ENCODE measurements around the gene TAF4B.
"Not testable (repeated sequence)": the region's sequence is repeated elsewhere in the genome, so short reads cannot be mapped to it uniquely, and the experiment has no call there.

The TAF4B gene

DNA sequence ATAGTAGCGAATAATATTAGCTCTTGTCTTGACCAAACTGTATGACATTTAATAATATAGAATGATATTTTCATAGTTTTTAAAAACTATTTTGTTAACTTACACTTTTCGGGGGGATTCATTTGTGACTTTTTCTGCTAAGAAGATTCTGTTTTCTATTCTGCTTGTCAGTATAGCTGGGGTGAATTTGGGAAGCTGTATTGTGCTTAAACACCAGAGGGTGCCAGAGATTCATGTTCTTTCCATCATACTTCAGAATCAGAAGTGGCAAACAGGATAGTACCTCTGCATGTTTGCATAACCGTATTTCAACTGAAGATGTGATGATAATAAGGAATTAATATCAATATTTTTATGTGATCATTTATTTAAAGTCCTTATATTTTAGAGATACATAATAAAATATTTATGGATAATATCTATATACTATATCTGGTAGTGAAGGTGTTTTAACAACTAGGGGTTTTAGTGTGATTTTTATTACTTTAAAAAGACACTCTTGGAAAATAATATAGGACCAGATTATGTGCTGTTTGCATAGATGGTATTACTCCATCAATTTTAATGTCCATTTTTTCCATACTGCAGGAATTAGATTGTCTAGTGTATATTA, 81.0 kb downstream of the TAF4B start:
- DNase-seq = peak; percentile 48

DNA sequence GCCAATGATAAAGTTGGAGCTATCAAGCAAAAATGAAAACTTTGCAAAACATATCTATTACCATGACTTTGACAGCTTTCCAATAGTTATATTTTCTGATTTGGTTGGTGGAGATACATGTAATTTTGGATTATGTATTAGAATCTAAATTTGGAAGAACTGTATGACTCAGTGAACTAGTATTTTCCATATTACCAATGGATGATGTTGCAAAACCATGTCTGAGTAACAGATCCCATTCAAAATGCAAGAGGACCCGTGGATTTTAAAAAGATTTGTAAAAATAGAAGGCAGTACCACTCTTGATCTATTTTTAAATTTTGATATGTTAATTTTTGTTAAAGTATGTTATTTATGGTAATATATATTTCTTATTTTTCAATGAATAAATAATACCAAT, 83.0 kb downstream of the TAF4B start:
- DNase-seq = peak; percentile 62

DNA sequence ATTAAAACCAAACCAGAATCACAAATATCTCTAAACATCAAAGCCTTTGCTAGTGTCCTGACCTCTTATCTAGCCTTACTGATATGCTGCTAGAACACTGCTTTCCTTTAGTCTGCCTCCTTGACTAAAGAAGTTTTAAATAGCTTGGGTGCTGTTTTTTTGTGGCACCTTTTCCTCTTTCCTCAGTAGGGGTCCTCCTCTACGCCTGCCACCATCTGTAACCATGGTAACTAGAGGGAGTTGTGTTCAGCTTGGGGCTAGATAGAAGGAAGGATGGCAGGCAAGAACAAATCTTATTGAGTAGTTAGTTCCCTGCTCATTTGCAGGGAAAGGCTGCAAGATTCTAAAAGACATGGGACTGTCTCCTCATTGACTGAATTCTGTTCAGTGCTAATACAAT, 86.0 kb downstream of the TAF4B start:
- no peak for DNase-seq

DNA sequence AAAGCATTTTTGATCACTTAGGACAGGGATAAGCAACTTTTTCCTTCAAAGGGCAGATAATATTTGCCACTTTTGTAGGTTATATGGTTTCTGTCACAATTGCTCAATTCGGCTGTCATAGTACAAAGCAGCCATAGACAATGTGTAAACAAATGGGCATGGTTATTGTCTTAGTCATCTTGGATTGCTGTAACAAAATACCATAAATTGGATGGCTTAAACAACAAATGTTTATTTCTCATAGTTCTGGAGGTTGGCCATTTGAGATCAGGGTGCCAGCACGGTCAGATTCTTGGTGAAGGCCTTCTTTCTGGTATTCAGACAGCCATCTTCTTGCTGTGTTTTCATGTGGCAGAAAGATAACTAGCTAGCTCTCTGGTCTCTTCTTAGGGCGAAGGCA, 91.2 kb downstream of the TAF4B start:
- DNase-seq = no peak

DNA sequence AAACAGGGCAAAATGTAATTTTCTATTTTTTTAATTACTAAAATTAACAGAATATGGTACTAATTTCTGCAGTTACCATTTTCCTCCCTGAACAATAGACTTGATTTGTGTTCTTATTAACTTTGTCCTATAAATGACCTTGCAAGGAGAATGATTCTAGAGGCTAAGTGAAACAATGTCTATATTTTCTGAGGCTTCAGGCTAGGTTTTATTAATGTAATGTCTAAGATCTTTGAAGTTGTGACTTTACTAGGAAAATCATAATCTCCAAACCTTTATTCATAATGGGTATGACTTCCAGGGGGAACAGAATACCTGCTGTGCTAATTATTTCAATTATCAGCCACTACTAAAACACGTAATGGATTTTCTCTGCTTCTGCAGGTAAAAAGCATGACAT, 94.4 kb downstream of the TAF4B start:
- no peak for DNase-seq

DNA sequence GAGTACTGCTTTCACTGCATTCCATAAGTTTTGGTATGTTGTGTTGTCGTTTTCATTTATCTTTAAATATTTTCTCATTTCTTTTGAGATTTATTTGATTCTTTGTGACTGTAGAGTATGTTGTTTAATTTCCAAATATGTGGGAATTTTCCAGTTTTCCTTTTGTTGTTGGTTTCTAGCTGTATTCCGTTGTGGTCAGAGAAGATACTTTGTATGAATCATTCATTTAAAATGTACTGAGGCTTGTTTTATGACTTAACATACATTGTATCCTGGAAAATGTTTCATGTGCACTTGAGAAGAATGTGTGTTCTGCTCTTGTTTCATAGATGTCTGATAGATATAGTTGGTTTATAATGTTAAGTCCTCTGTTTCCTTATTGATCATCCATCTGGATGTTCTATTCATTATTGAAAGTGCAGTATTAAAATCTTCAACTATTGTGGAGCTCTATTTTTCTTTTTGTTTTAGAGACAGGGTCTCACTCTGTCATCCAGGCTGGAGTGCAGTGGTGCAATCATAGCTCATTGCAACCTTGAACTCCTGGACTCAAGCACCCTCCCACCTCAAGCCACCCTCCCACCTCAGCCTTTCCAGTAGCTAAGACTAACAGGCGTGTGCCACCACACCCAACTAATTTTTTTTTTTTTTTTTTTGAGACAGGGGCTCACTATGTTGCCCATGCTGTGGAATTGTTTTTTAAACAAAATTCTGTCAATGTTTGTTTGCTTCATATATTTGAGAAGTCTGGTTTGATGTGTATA, 96.8 kb downstream of the TAF4B start:
- peak; percentile 76 for DNase-seq

DNA sequence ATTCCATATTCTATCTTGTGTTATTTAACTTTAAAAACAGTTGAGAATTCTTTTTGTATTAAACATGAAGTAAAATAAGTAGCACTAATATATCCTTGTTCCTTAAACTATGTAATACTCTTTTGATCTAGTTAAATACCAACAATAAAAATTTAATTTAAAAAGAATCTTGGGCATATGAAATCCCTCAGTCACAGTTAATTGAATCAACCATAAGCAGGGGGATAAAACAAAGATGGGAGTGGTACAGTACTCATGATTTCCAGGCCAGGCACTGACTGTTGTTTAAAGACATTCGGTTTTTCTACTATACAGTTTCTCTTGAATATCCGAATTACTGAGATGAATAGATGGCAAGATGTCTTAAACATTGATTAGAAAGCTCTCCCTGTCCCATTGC, 99.5 kb downstream of the TAF4B start:
- no peak for DNase-seq

DNA sequence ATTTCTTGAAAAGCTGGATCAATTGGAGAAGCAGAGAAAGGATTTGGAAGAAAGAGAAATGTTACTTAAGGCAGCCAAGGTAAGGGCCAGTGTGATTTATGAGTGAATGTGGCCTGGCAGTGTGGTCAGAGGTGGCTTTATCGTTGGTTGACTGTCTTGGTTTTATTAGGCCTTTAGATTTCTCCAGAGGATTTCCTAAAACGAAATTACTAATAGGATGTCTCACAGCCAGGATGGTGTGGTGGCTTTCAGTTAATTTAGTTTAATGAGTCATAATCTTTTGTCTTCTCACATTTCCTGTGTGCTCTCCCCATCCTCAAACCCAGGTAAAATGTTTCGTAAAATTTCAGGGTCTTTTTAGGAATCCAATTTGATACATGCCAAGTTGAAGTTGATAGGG, 100.8 kb downstream of the TAF4B start:
- DNase-seq = peak; percentile 10

DNA sequence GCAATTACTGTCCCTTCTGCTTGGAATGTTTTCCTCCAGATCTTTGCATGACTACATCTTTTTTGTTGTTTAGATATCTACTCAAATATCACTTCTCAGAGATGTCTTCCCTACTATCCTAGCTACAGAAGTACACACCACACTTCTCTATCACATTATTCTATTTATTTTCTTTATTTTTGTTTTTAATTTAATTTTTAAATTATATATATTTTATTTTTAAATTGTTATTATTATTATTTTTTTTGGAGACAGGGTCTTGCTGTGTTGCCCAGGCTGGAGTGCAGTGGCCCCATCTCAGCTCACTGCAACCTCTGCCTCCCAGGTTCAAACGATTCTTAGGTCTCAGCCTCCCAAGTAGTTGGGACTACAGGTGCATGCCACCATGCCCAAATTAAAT, 106.7 kb downstream of the TAF4B start:
- no peak for DNase-seq

DNA sequence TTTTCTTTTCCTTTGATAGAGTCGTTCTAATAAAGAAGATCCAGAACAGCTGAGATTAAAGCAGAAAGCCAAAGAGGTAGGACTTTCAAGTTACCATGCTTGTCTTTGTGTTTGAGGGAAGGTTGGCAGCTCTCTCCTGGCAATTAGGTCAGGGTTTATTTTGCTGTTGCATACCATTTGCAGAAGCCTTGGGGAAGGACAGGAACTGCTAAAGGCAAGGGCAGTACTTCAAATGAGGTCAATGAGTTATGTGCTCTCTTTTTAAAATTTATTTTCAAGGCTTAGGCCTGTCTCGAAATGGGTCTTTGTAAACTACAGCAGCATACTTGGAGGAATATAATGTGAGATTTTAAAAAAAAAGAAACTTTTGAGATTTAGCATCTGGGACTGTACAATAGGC, 108.9 kb downstream of the TAF4B start:
- no peak for DNase-seq

DNA sequence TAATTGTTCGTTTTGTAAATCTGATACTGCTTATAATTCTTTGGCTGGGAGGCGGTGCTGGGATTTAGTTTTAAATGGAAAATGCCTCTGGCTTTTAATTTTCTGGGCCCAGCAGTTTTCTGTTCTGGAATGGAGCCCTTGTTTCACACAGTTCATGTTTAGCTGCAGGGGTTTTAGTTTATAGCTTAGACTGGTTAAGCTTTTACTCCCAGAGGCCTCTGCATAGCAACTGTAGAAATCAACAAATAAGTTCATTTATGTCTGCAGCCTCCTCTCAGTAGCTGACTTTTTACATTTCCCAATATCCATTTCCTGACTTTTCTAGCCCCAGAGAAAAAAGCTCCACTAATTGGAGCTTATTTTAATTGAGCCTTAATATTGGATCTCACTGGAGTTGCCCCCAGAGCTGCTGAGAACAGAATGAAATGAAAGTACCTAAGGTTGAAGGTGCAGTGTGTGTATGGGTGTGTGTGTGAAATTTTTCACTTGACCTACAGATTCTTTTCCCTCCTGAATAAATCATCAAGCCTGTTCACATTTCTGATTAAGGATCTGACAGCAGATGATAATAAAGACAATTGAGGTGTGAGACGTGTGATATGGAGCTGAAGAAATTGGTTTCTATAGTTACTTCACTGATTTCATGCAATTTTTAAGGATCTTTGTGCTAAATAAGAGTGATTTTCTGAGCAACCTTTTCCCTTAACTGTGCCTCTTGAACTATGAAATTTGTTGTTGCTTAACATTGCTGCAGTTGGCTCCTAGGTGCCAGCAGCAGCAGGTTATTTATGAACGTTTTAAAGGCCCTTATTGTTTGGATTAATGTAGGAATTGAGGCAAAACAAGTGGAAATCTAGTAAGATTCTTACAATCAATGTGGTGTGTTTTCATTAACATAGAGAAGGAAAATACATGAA, 109.6 kb downstream of the TAF4B start:
- no peak for DNase-seq

DNA sequence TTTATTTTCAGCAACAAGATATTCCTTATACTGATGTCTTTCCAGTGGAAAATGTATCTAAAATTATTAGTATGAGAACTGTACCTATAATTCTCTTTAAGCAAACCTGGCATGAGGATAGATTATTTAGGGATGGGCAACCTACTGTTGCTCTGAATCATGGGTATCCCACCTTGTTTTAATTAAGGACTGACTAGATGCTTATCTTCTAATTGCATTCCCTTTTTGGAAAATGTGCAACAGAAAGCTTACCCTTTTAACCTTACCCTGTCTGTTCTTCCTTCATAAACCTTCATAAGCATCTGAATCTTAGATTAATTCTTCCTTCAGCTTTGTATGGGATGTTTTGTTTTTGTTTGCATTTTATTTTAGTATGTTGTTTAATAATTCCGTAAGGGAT, 110.3 kb downstream of the TAF4B start:
- no peak for DNase-seq

DNA sequence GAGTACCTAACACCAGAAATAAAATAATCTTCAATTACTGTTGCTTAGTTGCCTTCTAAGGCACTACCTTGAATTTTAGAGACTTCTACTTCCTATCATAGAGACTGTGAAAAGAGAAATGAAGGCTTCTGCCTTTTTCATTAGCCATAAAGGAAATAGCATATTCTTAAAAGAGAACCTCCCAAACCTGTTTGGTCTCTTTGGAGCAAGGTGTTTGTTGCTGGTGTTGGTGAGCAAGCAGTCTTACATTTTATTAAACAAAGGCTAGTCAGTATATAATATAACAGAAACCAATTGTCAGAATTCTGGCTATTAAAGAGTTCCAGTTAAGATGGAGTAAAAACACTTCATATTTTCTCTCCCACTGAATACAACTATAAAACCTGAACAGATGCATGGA, 116.4 kb downstream of the TAF4B start:
- no peak for DNase-seq

DNA sequence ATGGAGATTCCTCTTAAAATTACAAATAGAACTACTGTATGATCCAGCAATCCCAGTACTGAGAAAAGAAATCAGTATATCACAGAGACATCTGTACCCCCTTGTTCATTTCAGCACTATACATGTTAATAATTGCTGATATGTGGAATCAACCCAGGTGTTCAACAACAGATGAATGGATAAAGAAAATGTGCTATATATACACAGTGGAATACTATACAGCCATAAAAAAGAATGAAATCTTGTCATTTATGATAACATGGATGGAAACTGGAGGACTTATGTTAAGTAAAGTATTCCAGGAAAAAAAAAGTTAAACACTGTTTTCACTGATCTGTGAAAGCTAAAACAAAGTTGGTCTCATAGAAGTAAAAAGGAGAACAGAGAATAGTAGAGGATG, 124.7 kb downstream of the TAF4B start:
- DNase-seq = no peak

DNA sequence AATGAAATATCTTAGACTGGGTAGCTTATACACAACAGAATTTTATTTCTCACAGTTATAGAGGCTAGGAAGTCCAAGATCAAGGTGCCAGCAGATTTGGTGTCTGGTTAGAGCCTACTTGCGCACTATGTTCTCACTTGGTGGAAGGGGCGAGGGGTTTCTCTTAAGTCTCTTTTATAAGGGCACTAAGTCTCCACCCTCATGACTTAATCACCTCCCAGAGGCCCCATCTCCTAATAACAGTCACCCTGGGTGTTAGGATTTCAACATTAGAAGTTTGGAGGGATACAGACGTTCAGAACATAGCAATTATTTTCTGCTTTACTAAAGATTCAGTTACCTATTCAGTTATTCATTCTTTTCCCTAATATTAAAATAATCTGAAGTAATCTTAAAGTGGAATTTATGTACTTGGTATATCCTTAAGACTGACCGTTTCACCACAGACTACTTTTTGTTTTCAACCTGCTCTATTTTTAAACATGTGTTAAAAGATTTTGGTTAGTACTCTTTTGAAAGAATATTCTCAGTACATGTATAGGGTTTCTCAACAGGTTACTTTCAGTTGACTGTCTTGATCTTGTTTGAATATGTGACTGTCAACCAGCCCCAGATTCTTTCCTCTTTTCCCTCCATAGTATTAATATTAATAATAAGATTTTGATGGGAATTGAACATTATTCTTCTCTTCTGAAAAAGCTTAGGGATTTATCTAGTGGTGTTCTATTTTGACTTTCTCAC, 130.0 kb downstream of the TAF4B start:
- DNase-seq = no peak

DNA sequence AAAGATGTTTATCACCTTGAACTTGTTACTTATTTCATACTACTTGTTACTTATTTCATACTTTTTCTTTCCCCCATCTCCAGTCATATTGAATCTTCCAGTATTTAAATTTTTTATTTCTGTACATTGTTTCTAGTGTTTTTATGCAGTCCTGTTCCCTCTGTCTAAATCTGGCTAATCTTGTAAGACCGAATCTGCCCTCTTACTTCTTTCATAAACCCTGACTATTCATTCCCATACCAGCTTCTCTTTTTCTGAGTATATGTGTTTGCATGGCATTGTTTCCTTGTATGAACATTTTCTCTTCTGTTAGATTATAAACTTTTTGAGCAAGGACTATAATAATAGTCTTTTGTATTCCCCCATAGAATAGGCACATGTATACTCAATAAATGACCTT, 131.7 kb downstream of the TAF4B start:
- DNase-seq = no peak

DNA sequence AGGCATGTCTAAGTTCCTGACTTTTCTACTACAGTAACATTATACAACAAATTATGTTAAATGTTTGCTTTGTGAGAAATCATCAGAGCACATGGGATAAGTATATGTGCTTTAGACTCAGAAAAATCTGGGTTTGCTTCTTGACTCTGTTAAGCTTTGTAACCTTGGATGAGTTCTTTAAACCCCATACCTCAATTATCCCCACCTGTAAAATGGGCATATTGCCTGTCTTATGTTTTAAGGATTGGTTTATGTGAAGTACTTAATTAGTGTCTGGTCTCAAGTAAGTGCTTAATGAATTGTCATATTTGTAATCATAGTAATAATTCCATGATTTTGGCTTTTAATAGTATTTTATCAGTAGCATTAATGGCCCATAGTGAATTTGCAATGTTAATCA, 135.8 kb downstream of the TAF4B start:
- DNase-seq = no peak

DNA sequence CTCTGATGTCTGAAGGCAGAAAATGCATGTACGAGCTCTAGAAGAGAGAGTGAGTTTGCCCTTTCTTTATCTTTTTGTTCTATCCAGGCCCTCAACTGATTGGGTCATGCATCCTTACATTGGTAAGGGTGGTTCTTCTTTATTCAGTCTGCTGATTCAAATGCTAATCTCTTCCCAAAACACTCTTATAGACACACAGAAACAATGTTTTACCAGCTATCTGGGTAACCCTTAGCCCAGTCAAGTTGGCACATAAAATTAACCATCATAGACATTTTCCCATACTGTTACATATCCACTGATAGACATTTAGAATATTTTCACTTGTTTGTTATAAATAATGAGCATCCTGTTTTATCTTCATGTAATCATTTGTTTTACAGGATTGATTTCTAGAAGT, 141.2 kb downstream of the TAF4B start:
- no peak for DNase-seq

DNA sequence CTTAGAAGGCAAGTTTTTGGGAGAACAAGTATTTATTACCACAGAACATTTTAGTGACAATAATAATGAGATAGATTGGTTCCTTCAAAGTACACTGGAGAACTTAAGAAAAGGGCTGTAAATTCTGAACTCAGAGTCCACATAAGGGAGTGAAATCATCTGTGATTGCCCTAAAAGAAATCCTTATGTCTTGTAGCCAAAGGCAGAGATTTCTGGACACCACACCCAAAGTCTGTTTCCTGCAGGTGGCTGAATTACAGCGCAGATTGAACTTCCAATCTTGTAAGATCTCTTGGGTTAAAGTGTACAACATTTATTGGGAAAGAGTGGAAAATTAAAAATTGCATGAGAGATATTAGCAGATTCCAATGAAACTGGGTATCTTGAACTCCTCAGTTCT, 143.8 kb downstream of the TAF4B start:
- no peak for DNase-seq

DNA sequence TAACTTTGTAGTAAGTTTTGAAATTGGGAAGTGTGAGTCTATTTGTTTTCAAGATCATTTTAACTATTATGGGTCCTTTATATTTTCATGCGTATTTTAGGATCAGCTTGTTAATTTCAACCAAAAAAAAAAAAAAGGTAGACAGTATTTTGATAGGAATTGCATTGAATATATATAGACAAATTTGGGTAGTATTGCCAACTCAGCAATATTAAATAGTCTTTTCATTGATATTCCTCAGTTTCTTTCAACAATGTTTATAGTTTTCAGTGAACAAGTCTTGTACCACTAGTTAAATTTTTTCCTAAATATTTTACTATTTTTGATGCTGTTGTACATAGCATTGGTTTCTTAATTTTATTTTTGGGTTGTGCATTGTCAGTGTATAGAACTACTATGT, 149.9 kb downstream of the TAF4B start:
- DNase-seq = no peak

DNA sequence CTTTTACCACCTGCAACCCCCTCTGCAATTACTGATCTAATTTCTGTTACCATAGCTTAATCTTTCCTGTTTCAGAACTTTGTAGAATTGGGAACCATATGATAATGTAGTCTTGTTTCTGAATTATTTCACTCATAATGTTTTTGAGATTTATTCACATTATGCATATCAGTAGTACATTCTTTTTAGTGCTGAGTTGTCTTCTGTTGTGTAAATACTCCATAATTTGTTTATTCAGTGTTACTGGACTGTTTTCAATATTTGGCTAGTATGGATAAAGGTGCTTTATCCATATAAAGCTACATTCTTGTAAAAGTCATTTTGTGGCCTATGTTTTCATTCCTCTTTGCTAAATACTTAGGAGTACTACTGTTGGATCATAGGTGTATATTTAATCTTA, 152.5 kb downstream of the TAF4B start:
- DNase-seq = no peak

DNA sequence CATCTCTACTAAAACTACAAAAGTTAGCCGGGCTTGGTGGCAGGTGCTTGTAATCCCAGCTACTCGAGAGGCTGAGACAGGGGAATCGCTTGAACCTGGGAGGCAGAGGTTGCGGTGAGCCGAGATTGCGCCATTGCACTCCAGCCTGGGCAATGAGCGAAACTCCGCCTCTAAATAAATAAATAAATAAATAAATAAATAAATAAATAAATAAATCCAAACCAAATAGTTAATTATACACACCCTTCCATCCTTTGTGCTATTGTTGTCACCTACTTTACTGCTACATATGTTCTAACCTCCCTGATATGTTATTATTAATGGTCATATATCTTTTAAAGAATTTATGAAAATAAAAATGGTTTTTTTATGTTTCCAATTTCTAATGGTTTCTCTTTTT, 155.3 kb downstream of the TAF4B start:
- DNase-seq = not testable (repeated sequence)

Measured in fibroblast of skin of right biceps (primary cell).